MCF 10A (cell line): Measurements from ENCODE around the gene NANS. TPM values are rescaled to one million over a fixed set of nuclear protein-coding genes. Genes with fewer than 3 reads are reported as not detected.
"Not testable (repeated sequence)": the region's sequence is repeated elsewhere in the genome, so short reads cannot be mapped to it uniquely, and the experiment has no call there.

Experiments used
- BruUV-seq: library from RNA; stranded (reverse); fragments of 400-500 nt; replicated peaks from 2 replicates; lab custom pipeline; 2021; lab: Mats Ljungman, UMichigan
- CTCF ChIA-PET: fragments of 300-600 bp; sonication (Branson Sonifier 250); formaldehyde crosslinking; extraction: SDS; loops from one replicate; lab custom pipeline; 2021; ENCODE audit warnings: antibody characterized with exemption, inconsistent platforms; lab: Yijun Ruan, JAX
- POLR2A ChIA-PET: fragments of 300-600, 350-650 bp; sonication (Branson Sonifier 250); formaldehyde crosslinking; extraction: SDS; loops from one replicate; lab custom pipeline; 2020; ENCODE audit warnings: antibody characterized with exemption, inconsistent platforms; lab: Yijun Ruan, JAX
- DNase-seq: peaks from one replicate; pipeline ENCODE4 v3.0.0-alpha.2; 2018; ENCODE audit not compliant: unreplicated experiment
- H3K27ac Mint-ChIP-seq: one replicate; pipeline ENCODE4 v1.8.0; 2022; ENCODE audit warnings: mild to moderate bottlenecking, low read depth, mixed read lengths; ENCODE audit not compliant: unreplicated experiment
- H3K27me3 Mint-ChIP-seq: one replicate; pipeline ENCODE4 v1.8.0; 2022; ENCODE audit warnings: mixed read lengths; ENCODE audit not compliant: insufficient read depth, unreplicated experiment
- H3K36me3 Mint-ChIP-seq: one replicate; pipeline ENCODE4 v1.8.0; 2022; ENCODE audit warnings: mild to moderate bottlenecking, moderate library complexity, mixed read lengths; ENCODE audit not compliant: insufficient read depth, unreplicated experiment
- H3K4me1 Mint-ChIP-seq: one replicate; pipeline ENCODE4 v1.8.0; 2022; ENCODE audit warnings: mixed read lengths; ENCODE audit not compliant: insufficient read depth, unreplicated experiment
- H3K4me3 Mint-ChIP-seq: one replicate; pipeline ENCODE4 v1.8.0; 2022; ENCODE audit warnings: mild to moderate bottlenecking, moderate library complexity, mixed read lengths; ENCODE audit not compliant: unreplicated experiment
- H3K9me3 Mint-ChIP-seq: one replicate; pipeline ENCODE4 v1.8.0; 2022; ENCODE audit warnings: mixed read lengths; ENCODE audit not compliant: unreplicated experiment
- CTCF ChIP-seq: fragments of 200-600 bp; IDR thresholded peaks from one replicate; pipeline ENCODE4 v1.8.0; 2022; ENCODE audit warnings: antibody characterized with exemption, mild to moderate bottlenecking; ENCODE audit not compliant: unreplicated experiment
- intact Hi-C: fragments of 100-400 bp; cut with micrococcal nuclease; formaldehyde crosslinking; loops from 2 replicates; pipeline ENCODE4 v1.14.1; 2022
- total RNA-seq: library from RNA; stranded (reverse); gene quantifications from 2 replicates; pipeline ENCODE4 v1.2.3, GENCODE V29; 2022

Gene NANS
- total RNA-seq, 1 experiment from 2014 or later = 80.8 TPM

GRCh38 chr9:98120476-98120875 is 63.9 kb downstream of the NANS start:
- TF ChIP-seq CTCF = no peak
- DNase-seq = no peak
- CTCF ChIA-PET = interaction anchor here (0.6 to 2.6 kb wide), 12 partner anchors 12 to 357 kb away, joined by 3 to 18 read pairs (median 4); partner anchors contain the start of gene CORO2A
- Mint-ChIP-seq H3K27ac (peak overlapping the region; percentile 32), H3K36me3 (peaks cover 9% of the 10 kb centered on the region), H3K9me3 (no peaks in the 10 kb centered on the region), H3K4me1 (peaks cover 22% of the 10 kb centered on the region), H3K4me3 (peak overlapping the region; percentile 74), H3K27me3 (no peaks in the 10 kb centered on the region)
- intact Hi-C loops = no loop called here
- no TSS peak for BruUV-seq
- POLR2A ChIA-PET = interaction anchor here (0.7 to 2.7 kb wide), 16 partner anchors 22 to 876 kb away, joined by 3 to 21 read pairs (median 4); partner anchors contain the start of genes CORO2A, NANS, TBC1D2 and TRMO

- Mint-ChIP-seq H3K4me1 (peaks cover 22% of the 10 kb centered on the region), H3K36me3 (peaks cover 9% of the 10 kb centered on the region), H3K9me3 (no peaks in the 10 kb centered on the region), H3K4me3 (peak overlapping the region; percentile 74), H3K27ac (peak overlapping the region; percentile 32), H3K27me3 (no peaks in the 10 kb centered on the region)
- TF ChIP-seq CTCF = peak; percentile 19
- no TSS peak for BruUV-seq
- peak; percentile 74 for DNase-seq
- intact Hi-C loops = no loop called here
- POLR2A ChIA-PET = interaction anchor here (0.7 to 2.7 kb wide), 16 partner anchors 22 to 877 kb away, joined by 3 to 21 read pairs (median 4); partner anchors contain the start of genes CORO2A, NANS, TBC1D2 and TRMO
- CTCF ChIA-PET = interaction anchor here (0.6 to 2.6 kb wide), 16 partner anchors 9 to 143 kb away, joined by 3 to 18 read pairs (median 4); partner anchors contain the start of gene CORO2A
These were observed 64.5 kb downstream of the NANS start for GRCh38 chr9:98121058-98121457.

- H3K27me3 Mint-ChIP-seq, DNase-seq, H3K36me3 Mint-ChIP-seq, intact Hi-C loops, H3K4me3 Mint-ChIP-seq, CTCF ChIA-PET, H3K9me3 Mint-ChIP-seq, H3K27ac Mint-ChIP-seq, POLR2A ChIA-PET, BruUV-seq: not testable (repeated sequence)
- peaks cover 15% of the 10 kb centered on the region for H3K4me1 Mint-ChIP-seq
These were observed 67.6 kb downstream of the NANS start for GRCh38 chr9:98124091-98124490.

GRCh38 chr9:98124637-98125426 is 68.3 kb downstream of the NANS start:
- no peak for TF ChIP-seq CTCF
- Mint-ChIP-seq H3K36me3 (peaks cover 14% of the 10 kb centered on the region), H3K4me1 (peaks cover 8% of the 10 kb centered on the region), H3K9me3 (no peaks in the 10 kb centered on the region), H3K27ac (no peak overlapping the region), H3K27me3 (no peaks in the 10 kb centered on the region), H3K4me3 (no peak overlapping the region)
- CTCF ChIA-PET = interaction anchor here (0.5 to 0.7 kb wide), 2 partner anchors 38 to 202 kb away, joined by 3 read pairs; no protein-coding TSS in a partner anchor
- intact Hi-C loops = no loop called here
- DNase-seq = no peak
- no TSS peak for BruUV-seq
- POLR2A ChIA-PET = no interaction called here
